GM18858 (cell line): ENCODE results near the gene SMARCA2.

Experiments used
- ATAC-seq: cut with Tn5 transposase; IDR thresholded peaks from one replicate; pipeline ENCODE4 v1.9.1; 2021; ENCODE audit not compliant: unreplicated experiment

SMARCA2 gene

DNA sequence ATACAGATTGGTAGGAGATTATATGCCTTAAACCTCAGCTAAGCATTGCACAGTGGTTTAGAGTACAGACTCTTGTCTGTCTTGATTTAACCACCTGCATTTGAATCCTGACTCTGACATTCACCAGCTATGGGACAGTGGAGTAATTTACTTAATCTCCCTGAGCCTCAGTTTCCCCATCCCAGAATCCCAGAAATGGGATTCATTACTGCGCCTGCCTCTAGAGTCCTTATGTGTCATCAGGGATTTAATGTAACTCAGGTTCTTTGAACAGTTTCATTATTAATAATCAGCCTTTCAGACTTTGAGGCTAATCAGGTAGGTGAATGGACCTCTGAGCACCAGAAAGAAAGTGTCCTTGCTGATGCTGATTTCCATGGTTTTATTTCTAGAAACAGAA lies 149.1 kb downstream of the SMARCA2 start:
- ATAC-seq = no peak

- ATAC-seq = no peak
These were observed 151.1 kb downstream of the SMARCA2 start for GRCh38 chr9:2166203-2166602.

- no peak for ATAC-seq
These were observed 153.9 kb downstream of the SMARCA2 start for GRCh38 chr9:2169035-2169434.

DNA sequence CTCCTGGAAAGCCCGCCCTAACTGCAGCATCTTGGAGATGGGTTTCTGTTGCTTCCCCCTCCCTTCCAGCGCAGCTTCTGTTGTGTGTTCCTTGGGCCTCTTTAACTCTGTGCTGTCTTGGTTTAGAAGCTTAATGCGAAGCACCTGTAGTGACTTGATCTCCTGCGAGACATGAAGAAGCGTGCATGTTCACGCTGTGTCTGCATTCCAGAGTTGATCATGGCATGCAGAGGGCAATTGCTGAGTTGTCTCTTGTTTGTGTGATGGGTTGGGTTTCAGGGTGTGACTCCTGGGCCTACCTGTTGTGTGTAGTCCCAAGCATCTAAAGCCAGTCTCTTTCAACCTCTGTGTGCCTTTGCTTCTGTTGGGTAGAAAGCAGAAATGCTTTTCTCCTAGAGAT lies 155.6 kb downstream of the SMARCA2 start:
- ATAC-seq = no peak

GRCh38 chr9:2173170-2173569 lies 158.0 kb downstream of the SMARCA2 start:
- ATAC-seq = no peak

GRCh38 chr9:2173861-2174260 lies 158.7 kb downstream of the SMARCA2 start:
- no peak for ATAC-seq

GRCh38 chr9:2174306-2174705 lies 159.2 kb downstream of the SMARCA2 start:
- ATAC-seq = no peak

- ATAC-seq = no peak
These were observed 159.8 kb downstream of the SMARCA2 start for GRCh38 chr9:2174911-2175310.

- no peak for ATAC-seq
These were observed 162.0 kb downstream of the SMARCA2 start for GRCh38 chr9:2177121-2177520.

DNA sequence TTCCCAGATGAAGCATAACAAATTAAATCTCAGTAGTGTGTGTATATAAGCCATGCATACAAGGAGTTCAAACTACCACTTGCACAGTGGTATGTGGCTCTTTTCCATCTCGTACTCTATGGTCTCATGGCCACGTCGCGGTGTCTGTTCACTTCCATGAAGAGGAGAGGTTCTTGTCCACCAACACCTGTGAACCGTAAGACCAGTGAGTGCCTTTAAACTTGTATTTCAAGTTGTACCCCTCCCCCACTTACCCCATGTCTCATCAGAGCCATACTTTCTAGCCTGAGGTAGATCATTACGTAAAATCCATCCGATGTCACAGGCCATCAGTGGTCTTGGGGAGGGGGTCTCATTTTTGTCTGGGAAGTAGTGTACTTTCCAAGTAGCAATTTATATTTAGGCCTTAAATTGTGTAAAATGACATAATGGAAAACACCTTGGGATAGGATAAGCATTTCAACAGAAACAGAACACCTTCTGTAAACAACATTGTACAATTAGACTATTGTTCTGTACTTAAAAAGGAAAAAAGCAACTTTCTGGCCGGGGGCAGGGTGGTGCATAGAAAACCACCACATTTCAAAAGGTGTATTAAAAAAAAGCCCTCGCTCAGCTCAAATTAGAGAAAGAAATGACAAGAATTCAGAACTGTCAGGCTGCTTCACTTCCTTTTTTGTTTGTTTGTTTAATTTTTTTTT lies 163.0 kb downstream of the SMARCA2 start:
- no peak for ATAC-seq

DNA sequence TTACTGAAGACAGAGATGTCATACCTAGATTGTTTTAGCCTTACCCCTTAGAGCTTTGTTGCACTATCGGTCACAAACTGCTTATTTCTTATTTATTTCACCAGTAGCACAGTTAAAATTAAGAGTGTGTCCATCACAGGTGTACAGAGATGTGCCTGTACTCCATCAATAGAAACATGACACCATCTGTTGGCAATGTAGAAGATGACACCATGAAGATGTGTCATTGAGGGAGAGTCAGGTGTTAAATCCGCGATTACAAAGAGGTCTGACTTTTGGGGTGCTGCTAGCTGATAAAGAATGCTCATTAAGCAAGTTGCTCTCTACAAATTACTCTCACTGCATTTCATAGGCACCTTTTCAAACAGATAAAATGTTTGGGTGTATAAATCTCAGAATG lies 164.4 kb downstream of the SMARCA2 start:
- ATAC-seq = no peak

DNA sequence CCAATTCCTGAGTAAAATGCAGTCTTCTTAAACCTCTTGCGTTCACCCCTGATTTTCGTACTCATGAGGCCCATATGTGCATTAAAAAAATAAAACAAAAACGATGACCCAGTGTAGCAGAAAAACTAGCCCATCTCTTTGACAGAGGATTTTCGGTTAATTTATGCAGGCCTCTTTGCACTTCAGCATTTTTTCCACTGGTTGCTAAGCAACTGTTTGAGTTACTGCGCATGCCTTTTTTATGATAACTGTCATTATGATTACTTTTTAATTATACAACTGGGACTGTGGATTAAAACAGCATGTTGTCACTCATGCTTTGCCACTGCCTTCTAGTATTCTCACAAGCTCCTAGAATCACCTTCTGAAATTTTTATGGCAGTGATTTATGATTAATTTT lies 165.0 kb downstream of the SMARCA2 start:
- no peak for ATAC-seq

- no peak for ATAC-seq
These were observed 165.6 kb downstream of the SMARCA2 start for GRCh38 chr9:2180704-2181103.

DNA sequence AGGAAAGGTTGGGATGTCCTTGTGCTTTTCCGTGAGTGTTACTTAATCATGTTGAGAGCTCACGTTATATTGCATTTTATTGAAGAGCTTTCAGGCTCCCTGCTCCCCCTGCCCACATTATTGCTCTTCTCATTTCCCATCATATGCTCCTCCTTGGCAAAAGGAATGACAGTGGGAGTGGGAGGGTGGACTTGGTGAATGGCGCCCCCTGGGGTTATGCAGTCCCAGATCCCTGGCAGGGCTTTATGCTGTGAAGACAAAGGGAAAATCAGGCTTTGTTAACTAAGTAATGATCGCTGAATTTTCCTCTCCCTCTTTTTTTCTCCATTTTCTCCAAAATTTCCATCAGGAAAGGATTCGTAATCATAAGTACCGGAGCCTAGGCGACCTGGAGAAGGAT lies 166.6 kb downstream of the SMARCA2 start:
- ATAC-seq = no peak

GRCh38 chr9:2190939-2191608 lies 175.9 kb downstream of the SMARCA2 start:
- ATAC-seq = no peak

- ATAC-seq = no peak
These were observed 176.4 kb downstream of the SMARCA2 start for GRCh38 chr9:2191609-2191972.

- ATAC-seq = no peak
These were observed 177.3 kb downstream of the SMARCA2 start for GRCh38 chr9:2192356-2192979.

DNA sequence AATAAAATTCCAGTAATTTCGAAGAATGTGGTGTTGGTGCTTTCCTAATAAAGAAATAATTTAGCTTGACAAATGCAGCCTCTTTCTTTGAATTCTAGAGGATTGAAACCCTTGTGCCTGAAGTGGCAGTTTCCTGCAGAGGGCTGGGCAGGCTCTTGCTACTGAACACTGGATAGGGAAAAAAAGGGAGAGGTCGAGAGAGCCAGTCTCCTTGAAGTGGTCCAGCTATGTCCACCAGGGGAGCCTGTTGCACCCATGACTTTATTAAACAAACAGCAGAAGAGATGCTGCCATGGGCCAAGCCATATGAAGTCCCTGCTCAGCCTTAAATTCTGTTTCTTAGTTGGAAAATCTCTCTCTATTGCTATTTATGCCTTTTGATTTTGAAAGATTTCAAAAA lies 178.4 kb downstream of the SMARCA2 start:
- no peak for ATAC-seq

DNA sequence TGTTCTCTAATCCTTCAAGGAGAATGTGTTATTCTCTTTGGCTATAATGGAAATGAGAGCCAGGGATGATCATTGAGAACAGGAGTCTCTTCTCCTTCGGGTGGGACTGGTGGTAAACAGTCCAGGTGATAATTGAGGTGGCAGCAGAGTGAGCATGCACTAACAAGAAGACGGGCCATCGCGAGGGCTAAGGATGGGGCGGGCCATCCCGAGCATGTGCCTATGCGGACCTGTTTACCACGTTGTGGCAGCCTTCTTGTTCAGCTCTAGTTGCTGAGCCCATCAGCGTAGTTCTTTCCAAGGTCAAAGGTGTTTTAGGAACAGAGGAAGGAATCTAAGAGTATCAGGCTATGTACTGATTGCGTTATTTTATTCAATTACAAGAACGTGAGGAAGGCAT lies 180.1 kb downstream of the SMARCA2 start:
- no peak for ATAC-seq

DNA sequence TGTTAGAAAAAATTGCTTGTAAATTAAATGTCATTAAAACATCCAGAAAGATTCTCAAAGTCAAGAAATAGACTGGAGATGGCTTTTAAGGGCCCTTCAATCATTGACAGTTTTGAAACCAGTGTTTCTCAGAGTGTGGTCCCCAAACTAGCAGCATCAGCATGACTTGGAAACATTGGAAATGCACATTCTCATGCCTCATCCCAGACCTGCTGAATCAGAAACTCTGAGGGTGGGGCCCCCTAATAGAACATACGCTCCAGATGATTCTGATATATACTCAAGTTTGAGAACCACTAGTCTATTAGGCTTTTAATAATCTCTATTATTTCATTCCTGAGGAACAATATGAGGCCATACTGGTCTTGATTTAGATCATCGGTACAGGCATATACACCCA lies 181.6 kb downstream of the SMARCA2 start:
- no peak for ATAC-seq

DNA sequence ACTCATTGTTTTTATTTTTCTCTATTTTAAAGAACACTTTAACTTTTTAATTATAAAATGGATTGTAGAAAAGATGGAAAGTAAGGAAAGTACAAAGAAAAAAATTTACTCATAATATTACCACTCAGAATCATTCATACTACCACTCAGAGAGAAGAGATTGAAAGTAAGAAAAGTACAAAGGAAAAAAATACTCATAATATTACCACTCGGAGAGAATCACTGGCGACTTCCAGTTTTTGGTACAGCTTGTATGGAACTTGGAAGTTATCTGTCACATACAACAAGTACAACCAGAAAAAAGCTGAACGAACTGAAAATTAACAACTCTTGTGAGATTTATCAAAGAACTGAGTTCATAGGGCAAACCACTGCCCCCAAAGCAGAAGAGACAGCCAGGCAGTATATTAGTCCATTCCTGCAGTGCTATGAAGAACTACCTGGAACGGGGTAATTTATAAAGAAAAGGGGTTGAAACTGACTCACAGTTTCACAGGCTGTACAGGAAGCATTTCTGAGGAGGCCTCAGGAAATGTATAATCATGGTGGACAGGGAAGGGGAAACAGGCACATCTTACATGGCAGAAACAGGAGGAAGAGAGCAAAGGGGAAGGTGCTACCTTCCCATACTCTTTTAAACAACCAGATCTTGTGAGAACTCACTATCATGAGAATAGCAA lies 183.9 kb downstream of the SMARCA2 start:
- no peak for ATAC-seq
